H9 (cell line): ENCODE results near the gene TMEM200C. TPM values are rescaled to one million over a fixed set of nuclear protein-coding genes. Genes with fewer than 3 reads are reported as not detected.

ENCODE experiments used
- DNase-seq: peaks from one replicate; pipeline ENCODE4 v3.0.0-alpha.2; 2017
- H2AFZ ChIP-seq: one replicate; pipeline ENCODE4 v1.6.1; 2013; ENCODE audit warnings: mild to moderate bottlenecking, low read length, control low read depth, moderate library complexity
- H2AK5ac ChIP-seq: 2 replicates; pipeline ENCODE4 v1.6.1; 2013; ENCODE audit warnings: low read length, control low read depth, mixed read lengths; ENCODE audit not compliant: insufficient read length
- H2BK120ac ChIP-seq: one replicate; pipeline ENCODE4 v1.6.1; 2013; ENCODE audit warnings: low read depth, mild to moderate bottlenecking, low read length, control low read depth, inconsistent platforms; ENCODE audit not compliant: poor library complexity, severe bottlenecking
- H2BK12ac ChIP-seq: 2 replicates; pipeline ENCODE4 v1.6.1; 2013; ENCODE audit warnings: low read length, control low read depth, mixed read lengths, low read depth; ENCODE audit not compliant: insufficient read length
- H2BK15ac ChIP-seq: 2 replicates; pipeline ENCODE4 v1.6.1; 2013; ENCODE audit warnings: low read depth, low read length, control low read depth
- H2BK20ac ChIP-seq: one replicate; pipeline ENCODE4 v1.6.1; 2013; ENCODE audit warnings: low read depth, mild to moderate bottlenecking, low read length, control low read depth, inconsistent platforms; ENCODE audit not compliant: poor library complexity, severe bottlenecking
- H2BK5ac ChIP-seq: 2 replicates; pipeline ENCODE4 v1.6.1; 2013; ENCODE audit warnings: low read length, control low read depth, mixed read lengths; ENCODE audit not compliant: insufficient read length
- H3K14ac ChIP-seq: 2 replicates; pipeline ENCODE4 v1.6.1; 2013; ENCODE audit warnings: low read length, control low read depth; ENCODE audit not compliant: insufficient read depth
- H3K18ac ChIP-seq: 2 replicates; pipeline ENCODE4 v1.6.1; 2013; ENCODE audit warnings: low read depth, mild to moderate bottlenecking, mixed read lengths, low read length, control low read depth; ENCODE audit not compliant: insufficient read length
- H3K23ac ChIP-seq: 2 replicates; pipeline ENCODE4 v1.6.1; 2013; ENCODE audit warnings: low read length, control low read depth, mixed read lengths, low read depth; ENCODE audit not compliant: insufficient read length
- H3K23me2 ChIP-seq: 2 replicates; pipeline ENCODE4 v1.6.1; 2013; ENCODE audit warnings: low read depth, mild to moderate bottlenecking, mixed read lengths, low read length, control low read depth; ENCODE audit not compliant: insufficient read length, poor library complexity, severe bottlenecking
- H3K27ac ChIP-seq: 2 replicates; pipeline ENCODE4 v1.5.1; 2013; ENCODE audit warnings: low read length, control low read depth, mixed read lengths, low read depth; ENCODE audit not compliant: insufficient read length
- H3K27me3 ChIP-seq: 2 replicates; pipeline ENCODE4 v1.6.1; 2013; ENCODE audit warnings: low read length, control low read depth, inconsistent platforms; ENCODE audit not compliant: insufficient read depth
- H3K4ac ChIP-seq: 2 replicates; pipeline ENCODE4 v1.6.1; 2013; ENCODE audit warnings: low read depth, mild to moderate bottlenecking, control low read depth, inconsistent platforms, low read length, moderate library complexity
- H3K4me1 ChIP-seq: 2 replicates; pipeline ENCODE4 v1.6.1; 2013; ENCODE audit warnings: low read length, control low read depth, inconsistent platforms; ENCODE audit not compliant: insufficient read depth
- H3K4me2 ChIP-seq: 2 replicates; pipeline ENCODE4 v1.6.1; 2013; ENCODE audit warnings: low read length, control low read depth, mixed read lengths; ENCODE audit not compliant: insufficient read length, insufficient read depth
- H3K56ac ChIP-seq: 2 replicates; pipeline ENCODE4 v1.6.1; 2013; ENCODE audit warnings: low read depth, mild to moderate bottlenecking, mixed read lengths, low read length, control low read depth; ENCODE audit not compliant: insufficient read length
- H3K79me1 ChIP-seq: 2 replicates; pipeline ENCODE4 v1.6.1; 2013; ENCODE audit warnings: low read depth, mild to moderate bottlenecking, moderate library complexity, low read length, control low read depth, inconsistent platforms; ENCODE audit not compliant: insufficient read depth, poor library complexity, severe bottlenecking
- H3K79me2 ChIP-seq: 2 replicates; pipeline ENCODE4 v1.6.1; 2013; ENCODE audit warnings: low read length, control low read depth, inconsistent platforms; ENCODE audit not compliant: insufficient read depth
- H3K9ac ChIP-seq: 2 replicates; pipeline ENCODE4 v1.6.1; 2013; ENCODE audit warnings: low read length, control low read depth, mixed read lengths; ENCODE audit not compliant: insufficient read length; ENCODE audit errors: extremely low read depth
- H3K9me3 ChIP-seq: one replicate; pipeline ENCODE4 v1.6.1; 2013; ENCODE audit warnings: low read depth, low read length, inconsistent platforms; ENCODE audit not compliant: control insufficient read depth
- H3T11ph ChIP-seq: one replicate; pipeline ENCODE4 v1.6.1; 2013; ENCODE audit warnings: mild to moderate bottlenecking, low read length, control low read depth, inconsistent platforms
- H4K20me1 ChIP-seq: one replicate; pipeline ENCODE4 v1.6.1; 2013; ENCODE audit not compliant: control insufficient read depth, insufficient read length, insufficient read depth
- H4K5ac ChIP-seq: 2 replicates; pipeline ENCODE4 v1.6.1; 2013; ENCODE audit warnings: low read depth, mild to moderate bottlenecking, mixed read lengths, low read length, control low read depth; ENCODE audit not compliant: insufficient read length
- H4K8ac ChIP-seq: replicated peaks from 2 replicates; pipeline ENCODE4 v1.6.1; 2013; ENCODE audit warnings: low read length, control low read depth, mixed read lengths, low read depth; ENCODE audit not compliant: insufficient read length
- H4K91ac ChIP-seq: 2 replicates; pipeline ENCODE4 v1.6.1; 2013; ENCODE audit warnings: low read depth, mild to moderate bottlenecking, moderate library complexity, mixed read lengths, low read length, control low read depth; ENCODE audit not compliant: insufficient read length
- H3K27ac Mint-ChIP-seq, 3 experiments: 2 replicates in 2 of 3; 3 replicates in 1 of 3; pipeline ENCODE4 v1.8.0; 2020 to 2021; ENCODE audit warnings: mixed read lengths in 3 of 3, mild to moderate bottlenecking in 1 of 3, moderate library complexity in 1 of 3
- H3K27me3 Mint-ChIP-seq: 2 replicates; pipeline ENCODE4 v1.8.0; 2021; ENCODE audit warnings: low read depth, mild to moderate bottlenecking, moderate library complexity, mixed read lengths
- H3K36me3 Mint-ChIP-seq, 3 experiments: 2 replicates in 2 of 3; 3 replicates in 1 of 3; pipeline ENCODE4 v1.8.0; 2020 to 2021; ENCODE audit warnings: low read depth in 3 of 3, mixed read lengths in 3 of 3; ENCODE audit not compliant: insufficient read depth in 1 of 3
- H3K4me1 Mint-ChIP-seq, 2 experiments: 2 replicates each; pipeline ENCODE4 v1.8.0; 2020; ENCODE audit warnings: mixed read lengths in 2 of 2
- H3K4me3 Mint-ChIP-seq, 2 experiments: 2 replicates in 1 of 2; 3 replicates in 1 of 2; pipeline ENCODE4 v1.8.0; 2020 to 2021; ENCODE audit warnings: mild to moderate bottlenecking in 2 of 2, mixed read lengths in 2 of 2, moderate library complexity in 1 of 2
- H3K9me3 Mint-ChIP-seq, 2 experiments: 2 replicates in 1 of 2; 3 replicates in 1 of 2; pipeline ENCODE4 v1.8.0; 2020; ENCODE audit warnings: mild to moderate bottlenecking in 2 of 2, mixed read lengths in 2 of 2, moderate library complexity in 1 of 2
- CTCF ChIP-seq: fragments of 200-600 bp; sonication (generic); conservative IDR thresholded peaks from 3 replicates; pipeline ENCODE4 v1.8.0; 2021; ENCODE audit warnings: antibody characterized with exemption, mild to moderate bottlenecking
- WGBS: extraction: QIAGEN DNeasy Blood & Tissue Kit; methylation state at CpG from one replicate; pipeline ENCODE4 v1.1.7; 2013; ENCODE audit warnings: missing lambda C conversion rate, low lambda C conversion rate, mixed read lengths; ENCODE audit not compliant: insufficient read length; ENCODE audit errors: extremely low coverage; 5-methylcytosine and 5-hydroxymethylcytosine counted together
- total RNA-seq: library from RNA; stranded (reverse); gene quantifications from 2 replicates; pipeline ENCODE4 v1.2.1, GENCODE V29; 2021

Gene TMEM200C
- total RNA-seq, 1 experiment from 2014 or later = 6.3 TPM

- Histone ChIP-seq H3K56ac (no peak overlapping the region), H3K23ac (no peak overlapping the region), H3K23me2 (no peaks in the 10 kb centered on the region), H2BK5ac (no peak overlapping the region), H3K79me2 (no peaks in the 10 kb centered on the region), H2AFZ (peak overlapping the region; percentile 60), H2BK20ac (no peak overlapping the region), H3K4me2 (peak overlapping the region; percentile 23), H3K4me1 (peaks cover 9% of the 10 kb centered on the region), H2AK5ac (no peak overlapping the region), H3K9ac (no peak overlapping the region), H3K4ac (no peak overlapping the region), H3K14ac (no peak overlapping the region), H3T11ph (no peak overlapping the region), H3K9me3 (no peaks in the 10 kb centered on the region), H4K20me1 (no peaks in the 10 kb centered on the region), H3K27ac (no peak overlapping the region), H3K79me1 (no peaks in the 10 kb centered on the region), H4K8ac (no peak overlapping the region), H4K91ac (no peak overlapping the region), H3K27me3 (no peaks in the 10 kb centered on the region), H3K18ac (no peak overlapping the region), H2BK120ac (no peak overlapping the region), H2BK12ac (no peak overlapping the region), H2BK15ac (no peak overlapping the region), H4K5ac (no peak overlapping the region)
- no CpG with 5 or more reads among the region's 3 CpGs for WGBS
- DNase-seq = peak; percentile 53
- no peak overlapping the region for H3K4me3 Mint-ChIP-seq
- H3K9me3 Mint-ChIP-seq = no peaks in the 10 kb centered on the region
- no peaks in the 10 kb centered on the region; a peak in 1 of 7 replicates for H3K36me3 Mint-ChIP-seq
- peaks cover 21 to 22% of the 10 kb centered on the region in 2 experiments for H3K4me1 Mint-ChIP-seq
- TF ChIP-seq CTCF = no peak
- H3K27ac Mint-ChIP-seq = peak overlapping the region; percentile 79 to 94 (median 91); a peak in 4 of 7 replicates
- H3K27me3 Mint-ChIP-seq = no peaks in the 10 kb centered on the region; the same call in none of the 2 replicates
Measured at GRCh38 chr18:5941890-5942289, 46.6 kb upstream of the TMEM200C start.
